Measurements from ENCODE around the gene NIPAL3.

GRCh38 chr1:24501371-24502064, 85.9 kb downstream of the NIPAL3 start:
- TF ChIP-seq CTCF (IDR thresholded peaks at IDR 0.05) (no peak), POLR2A (IDR thresholded peaks at IDR 0.05) (no peak)
